H1 (cell line): Measurements from ENCODE around the gene TPRG1L.

Experiments used
- JUND ChIP-seq: IDR thresholded peaks from 2 replicates; pipeline ENCODE4 v1.6.1; 2011; ENCODE audit warnings: mild to moderate bottlenecking, improper control_type of control experiment, low read length
- KDM1A ChIP-seq: fragments of 200-600, 300-600 bp; sonication (generic); IDR thresholded peaks from 2 replicates; pipeline ENCODE4 v1.7.1; 2016; ENCODE audit warnings: mild to moderate bottlenecking, low read length, borderline replicate concordance
- TCF12 ChIP-seq: IDR thresholded peaks from 2 replicates; pipeline ENCODE4 v1.6.1; 2011; ENCODE audit warnings: low read depth, mild to moderate bottlenecking, low read length
- TF ChIP-seq, protein P1 (sequence below): IDR thresholded peaks from 2 replicates; pipeline ENCODE4 v1.6.1; 2012; ENCODE audit warnings: inconsistent platforms

DNA sequence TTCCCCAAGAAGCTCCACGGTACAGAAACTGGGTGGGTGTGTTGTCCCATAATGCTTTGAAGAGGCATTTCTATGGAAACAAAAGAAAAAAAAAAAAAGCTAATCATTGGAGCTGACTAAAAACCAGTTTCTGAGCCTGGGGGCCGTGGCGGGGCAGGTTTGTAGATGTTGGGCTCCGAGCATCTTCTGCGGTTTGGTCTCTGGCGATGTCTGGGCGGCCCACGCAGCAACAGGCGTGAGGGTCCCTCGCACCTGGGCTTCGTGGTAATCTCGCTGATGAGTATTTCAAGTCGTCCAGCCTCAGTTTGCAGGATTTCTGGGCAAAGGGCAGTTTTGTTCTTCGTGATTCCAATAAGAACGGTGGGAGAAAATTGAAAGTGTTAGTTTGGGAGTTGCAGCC is 34.3 kb downstream of the TPRG1L start:
- no peak for TF ChIP-seq JUND
- no peak for TF ChIP-seq KDM1A
- TF ChIP-seq, protein P1, sequence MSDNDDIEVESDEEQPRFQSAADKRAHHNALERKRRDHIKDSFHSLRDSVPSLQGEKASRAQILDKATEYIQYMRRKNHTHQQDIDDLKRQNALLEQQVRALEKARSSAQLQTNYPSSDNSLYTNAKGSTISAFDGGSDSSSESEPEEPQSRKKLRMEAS, result no peak
- TF ChIP-seq TCF12, result no peak
